Measurements from ENCODE around the gene SERINC5.

DNA sequence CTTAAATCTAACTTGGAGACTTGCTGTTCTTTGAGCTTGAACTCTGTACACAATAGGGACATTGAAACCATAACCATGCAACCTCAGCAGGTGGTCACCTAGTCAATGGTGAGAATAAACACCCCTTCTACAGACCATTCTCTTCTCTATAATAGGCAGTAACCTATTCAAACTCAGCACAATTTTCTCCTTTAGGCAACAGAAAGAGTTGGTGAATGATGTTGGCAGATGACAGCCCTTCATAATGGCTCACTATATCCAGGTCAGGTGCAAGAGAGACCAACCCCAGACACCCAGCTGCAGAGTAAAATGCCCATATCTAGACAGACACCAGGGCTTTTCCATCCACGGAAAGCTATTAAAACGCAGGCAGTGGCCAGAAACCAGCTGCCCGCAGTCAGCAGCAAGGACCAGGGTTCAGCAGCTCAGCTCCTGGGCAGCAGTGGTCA, 106.7 kb downstream of the SERINC5 start:
- TF ChIP-seq, protein P1, sequence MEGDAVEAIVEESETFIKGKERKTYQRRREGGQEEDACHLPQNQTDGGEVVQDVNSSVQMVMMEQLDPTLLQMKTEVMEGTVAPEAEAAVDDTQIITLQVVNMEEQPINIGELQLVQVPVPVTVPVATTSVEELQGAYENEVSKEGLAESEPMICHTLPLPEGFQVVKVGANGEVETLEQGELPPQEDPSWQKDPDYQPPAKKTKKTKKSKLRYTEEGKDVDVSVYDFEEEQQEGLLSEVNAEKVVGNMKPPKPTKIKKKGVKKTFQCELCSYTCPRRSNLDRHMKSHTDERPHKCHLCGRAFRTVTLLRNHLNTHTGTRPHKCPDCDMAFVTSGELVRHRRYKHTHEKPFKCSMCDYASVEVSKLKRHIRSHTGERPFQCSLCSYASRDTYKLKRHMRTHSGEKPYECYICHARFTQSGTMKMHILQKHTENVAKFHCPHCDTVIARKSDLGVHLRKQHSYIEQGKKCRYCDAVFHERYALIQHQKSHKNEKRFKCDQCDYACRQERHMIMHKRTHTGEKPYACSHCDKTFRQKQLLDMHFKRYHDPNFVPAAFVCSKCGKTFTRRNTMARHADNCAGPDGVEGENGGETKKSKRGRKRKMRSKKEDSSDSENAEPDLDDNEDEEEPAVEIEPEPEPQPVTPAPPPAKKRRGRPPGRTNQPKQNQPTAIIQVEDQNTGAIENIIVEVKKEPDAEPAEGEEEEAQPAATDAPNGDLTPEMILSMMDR (IDR thresholded peaks at IDR 0.05; ENCODE audit: insufficient read depth, low read length): no peak
- TF ChIP-seq, protein P2, sequence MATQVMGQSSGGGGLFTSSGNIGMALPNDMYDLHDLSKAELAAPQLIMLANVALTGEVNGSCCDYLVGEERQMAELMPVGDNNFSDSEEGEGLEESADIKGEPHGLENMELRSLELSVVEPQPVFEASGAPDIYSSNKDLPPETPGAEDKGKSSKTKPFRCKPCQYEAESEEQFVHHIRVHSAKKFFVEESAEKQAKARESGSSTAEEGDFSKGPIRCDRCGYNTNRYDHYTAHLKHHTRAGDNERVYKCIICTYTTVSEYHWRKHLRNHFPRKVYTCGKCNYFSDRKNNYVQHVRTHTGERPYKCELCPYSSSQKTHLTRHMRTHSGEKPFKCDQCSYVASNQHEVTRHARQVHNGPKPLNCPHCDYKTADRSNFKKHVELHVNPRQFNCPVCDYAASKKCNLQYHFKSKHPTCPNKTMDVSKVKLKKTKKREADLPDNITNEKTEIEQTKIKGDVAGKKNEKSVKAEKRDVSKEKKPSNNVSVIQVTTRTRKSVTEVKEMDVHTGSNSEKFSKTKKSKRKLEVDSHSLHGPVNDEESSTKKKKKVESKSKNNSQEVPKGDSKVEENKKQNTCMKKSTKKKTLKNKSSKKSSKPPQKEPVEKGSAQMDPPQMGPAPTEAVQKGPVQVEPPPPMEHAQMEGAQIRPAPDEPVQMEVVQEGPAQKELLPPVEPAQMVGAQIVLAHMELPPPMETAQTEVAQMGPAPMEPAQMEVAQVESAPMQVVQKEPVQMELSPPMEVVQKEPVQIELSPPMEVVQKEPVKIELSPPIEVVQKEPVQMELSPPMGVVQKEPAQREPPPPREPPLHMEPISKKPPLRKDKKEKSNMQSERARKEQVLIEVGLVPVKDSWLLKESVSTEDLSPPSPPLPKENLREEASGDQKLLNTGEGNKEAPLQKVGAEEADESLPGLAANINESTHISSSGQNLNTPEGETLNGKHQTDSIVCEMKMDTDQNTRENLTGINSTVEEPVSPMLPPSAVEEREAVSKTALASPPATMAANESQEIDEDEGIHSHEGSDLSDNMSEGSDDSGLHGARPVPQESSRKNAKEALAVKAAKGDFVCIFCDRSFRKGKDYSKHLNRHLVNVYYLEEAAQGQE (IDR thresholded peaks at IDR 0.05; ENCODE audit: insufficient replicate concordance, low read depth): no peak
- TF ChIP-seq POLR2AphosphoS5 (IDR thresholded peaks at IDR 0.05; ENCODE audit: low read depth): no peak
- TF ChIP-seq GABPA (IDR thresholded peaks at IDR 0.05; ENCODE audit: low read depth): no peak
- no peak for TF ChIP-seq SPI1 (IDR thresholded peaks at IDR 0.05; ENCODE audit: borderline replicate concordance, low read depth)
